Aorta (tissue), 5 donors: ENCODE data around the gene RANBP3. TPM values are rescaled to one million over a fixed set of nuclear protein-coding genes. Genes with fewer than 3 reads are reported as not detected.
"Not testable (repeated sequence)": the region's sequence is repeated elsewhere in the genome, so short reads cannot be mapped to it uniquely, and the experiment has no call there.

Source experiments
- ATAC-seq: fragments of 200-7000 bp; cut with Tn5 transposase; one replicate; pipeline ENCODE4 v1.9.1; 2022; ENCODE audit warnings: moderate library complexity; ENCODE audit not compliant: low FRiP score
- DNase-seq, 2 donors: peaks; one replicate each; pipeline ENCODE4 v3.0.0-alpha.2; 2020
- H3K27ac ChIP-seq, 2 donors: one replicate each; pipeline ENCODE4 v1.5.1; 2013; ENCODE audit warnings: low read length in 2 of 2, mild to moderate bottlenecking in 2 of 2, moderate library complexity in 2 of 2, control low read depth in 1 of 2, inconsistent platforms in 1 of 2, low read depth in 1 of 2
- H3K27me3 ChIP-seq, 2 donors: one replicate each; pipeline ENCODE4 v1.6.1; 2013; ENCODE audit warnings: control low read depth in 1 of 2, low read length in 1 of 2, mild to moderate bottlenecking in 1 of 2, moderate library complexity in 1 of 2; ENCODE audit not compliant: insufficient read depth in 2 of 2, control insufficient read depth in 1 of 2
- H3K36me3 ChIP-seq, 2 donors: one replicate each; pipeline ENCODE4 v1.6.1; 2013; ENCODE audit warnings: control low read depth in 1 of 2, low read length in 1 of 2, mild to moderate bottlenecking in 1 of 2; ENCODE audit not compliant: insufficient read depth in 2 of 2, control insufficient read depth in 1 of 2
- H3K4me1 ChIP-seq, 2 donors: one replicate each; pipeline ENCODE4 v1.6.1; 2013; ENCODE audit warnings: low read length in 2 of 2, control low read depth in 1 of 2, mild to moderate bottlenecking in 1 of 2, moderate library complexity in 1 of 2; ENCODE audit not compliant: insufficient read depth in 2 of 2, control insufficient read depth in 1 of 2
- H3K4me3 ChIP-seq, 2 donors: one replicate each; pipeline ENCODE4 v1.5.1; 2013; ENCODE audit warnings: low read length in 2 of 2, control low read depth in 1 of 2, mild to moderate bottlenecking in 1 of 2
- H3K9me3 ChIP-seq: one replicate; pipeline ENCODE4 v1.6.1; 2013; ENCODE audit warnings: mild to moderate bottlenecking, low read length; ENCODE audit not compliant: control insufficient read depth
- whole genome bisulfite sequencing, 2 donors: extraction: QIAGEN DNeasy Blood & Tissue Kit; methylation state at CpG; one replicate each; pipeline ENCODE4 v1.1.7; 2013; 5-methylcytosine and 5-hydroxymethylcytosine counted together
- intact Hi-C, 2 donors: fragments of 100-400 bp; cut with DNase I; formaldehyde crosslinking; loops; one replicate each; pipeline versions ENCODE4 v1.14.2 to v1.15.0; 2022
- polyA plus RNA-seq, 2 donors: library from polyadenylated mRNA; stranded (reverse); fragments of 200-250 nt; gene quantifications; one replicate each; pipeline ENCODE4 v1.2.3, GENCODE V29; 2013
- total RNA-seq, 2 donors: library from RNA; stranded (reverse); fragmentation: NEBNext Ultra II Directional; extraction: Animal tissue kit (Norgen Biotek cat#: 25700); gene quantifications; one replicate each; pipeline ENCODE4 v1.2.1, GENCODE V29; 2021
- donor health status: healthy with polysubstance abuse.
- donor health status: Bipolar disorder and iron deficiency.
- donor health status: DM: no; HTN: no; CAD: no.
- donor health status: DM: no; HTN: no; CAD: no.
- donor health status: DM: yes; HTN: yes; CAD: no.

Gene RANBP3
- total and polyA plus RNA-seq, 4 donors, result 19.5 to 63.2 (median 50.6) TPM

DNA sequence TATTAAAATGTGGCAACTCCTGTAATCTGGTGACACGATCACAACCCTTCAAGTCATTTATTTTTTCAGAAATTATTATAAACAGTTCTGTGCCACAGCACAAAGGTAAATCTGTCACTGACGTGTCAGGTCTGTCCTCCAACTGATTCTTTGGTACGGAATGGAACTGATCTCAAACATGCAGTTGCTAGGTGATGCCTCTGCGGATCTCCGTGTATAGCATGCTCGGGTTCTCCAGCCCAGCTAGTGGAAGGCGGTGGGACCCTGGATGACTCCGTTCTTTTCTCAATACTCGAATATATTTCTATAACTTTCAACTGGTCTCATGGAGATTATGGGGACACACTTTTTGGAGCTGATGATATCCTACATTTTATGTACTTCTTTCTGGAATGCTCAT lies 11.0 kb downstream of the RANBP3 start:
- intact Hi-C loops, result loop anchor here in 1 of 2 donors (5.0 kb wide), 1 partner anchor 55 kb away; no protein-coding TSS in a partner anchor
- Histone ChIP-seq H3K4me3 (no peak overlapping the region), H3K4me1 (no peaks in the 10 kb centered on the region), H3K36me3 (no peaks in the 10 kb centered on the region), H3K27ac (no peak overlapping the region), H3K27me3 (no peaks in the 10 kb centered on the region), H3K9me3 (no peaks in the 10 kb centered on the region)
- no peak for ATAC-seq
- DNase-seq, result no peak
- WGBS, 2 donors, result 73 to 76% methylated on average over 9 of the region's 9 CpGs

DNA sequence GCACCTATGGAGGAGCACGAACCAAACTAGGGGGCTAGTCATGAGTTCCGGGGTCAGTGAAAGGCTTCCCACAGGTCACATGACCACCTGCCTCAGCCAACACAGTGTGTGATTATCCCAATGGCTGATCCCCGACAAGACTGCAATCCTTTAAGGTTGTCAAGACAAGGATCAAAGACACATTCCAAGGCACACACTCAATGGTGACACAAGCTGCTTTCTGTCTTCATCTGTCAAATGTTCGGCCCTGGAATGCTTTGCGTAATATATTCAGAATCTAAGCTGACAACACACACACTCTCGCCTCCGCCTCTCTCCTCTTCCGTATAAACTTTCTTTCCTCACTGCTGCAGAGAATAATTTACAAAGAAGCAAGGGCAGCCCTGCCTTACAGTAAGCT lies 11.7 kb downstream of the RANBP3 start:
- 37 to 49% methylated on average over 8 of the region's 8 CpGs for WGBS, 2 donors
- H3K27ac ChIP-seq, result no peak overlapping the region
- intact Hi-C loops, result loop anchor here in 1 of 2 donors (5.0 kb wide), 1 partner anchor 56 kb away; no protein-coding TSS in a partner anchor
- no peaks in the 10 kb centered on the region for H3K4me1 ChIP-seq
- H3K36me3 ChIP-seq, result no peaks in the 10 kb centered on the region
- H3K4me3 ChIP-seq, result no peak overlapping the region
- no peaks in the 10 kb centered on the region for H3K9me3 ChIP-seq
- DNase-seq, result no peak
- no peaks in the 10 kb centered on the region for H3K27me3 ChIP-seq
- ATAC-seq, result no peak

DNA sequence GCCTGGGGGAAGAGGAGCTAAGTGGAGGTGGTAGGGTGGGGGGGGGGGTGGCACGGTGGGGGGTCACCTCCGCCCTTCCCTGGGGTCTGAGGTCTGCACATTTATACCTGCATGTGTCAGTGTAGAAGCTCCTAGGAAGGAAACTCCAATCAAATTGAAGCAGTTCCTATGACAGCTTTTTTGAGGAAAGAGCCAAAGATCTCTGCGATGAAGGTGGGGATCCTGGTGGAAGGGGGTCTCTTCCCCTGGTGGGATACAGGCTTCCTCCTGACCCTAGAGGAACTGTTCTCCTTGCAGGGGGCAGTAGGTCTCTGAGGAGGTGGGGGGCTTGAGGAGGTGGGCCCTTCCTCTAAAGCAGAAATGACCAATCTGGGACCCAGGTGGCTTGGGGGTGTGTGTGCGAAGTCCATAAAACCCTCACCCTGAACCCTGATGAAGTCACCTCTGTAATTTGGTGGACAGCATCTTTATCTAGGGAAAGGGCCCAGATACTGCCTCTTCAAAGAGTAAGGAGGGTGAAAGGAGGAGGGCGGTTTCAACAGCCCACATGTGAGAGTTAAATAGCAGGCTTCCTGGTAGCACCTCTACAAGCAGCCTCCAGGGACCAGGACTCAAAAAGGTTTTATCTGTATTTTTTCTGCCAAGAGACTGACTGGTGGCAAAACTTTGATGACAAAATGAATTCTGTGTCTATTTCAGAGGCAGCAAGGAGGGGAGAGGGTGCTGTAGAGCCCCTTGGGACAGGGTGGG lies 12.9 kb downstream of the RANBP3 start:
- Histone ChIP-seq H3K27me3 (no peaks in the 10 kb centered on the region), H3K4me3 (no peak overlapping the region), H3K4me1 (peaks cover 0 to 6% of the 10 kb centered on the region in 2 donors), H3K36me3 (no peaks in the 10 kb centered on the region), H3K27ac (no peak overlapping the region), H3K9me3 (no peaks in the 10 kb centered on the region)
- ATAC-seq (no peak), DNase-seq (no peak)
- 90 to 93% methylated on average over 4 to 5 of the region's 5 CpGs for WGBS, 2 donors
- intact Hi-C loops, result loop anchor here in 1 of 2 donors (5.0 kb wide), 1 partner anchor 57 kb away; no protein-coding TSS in a partner anchor

DNA sequence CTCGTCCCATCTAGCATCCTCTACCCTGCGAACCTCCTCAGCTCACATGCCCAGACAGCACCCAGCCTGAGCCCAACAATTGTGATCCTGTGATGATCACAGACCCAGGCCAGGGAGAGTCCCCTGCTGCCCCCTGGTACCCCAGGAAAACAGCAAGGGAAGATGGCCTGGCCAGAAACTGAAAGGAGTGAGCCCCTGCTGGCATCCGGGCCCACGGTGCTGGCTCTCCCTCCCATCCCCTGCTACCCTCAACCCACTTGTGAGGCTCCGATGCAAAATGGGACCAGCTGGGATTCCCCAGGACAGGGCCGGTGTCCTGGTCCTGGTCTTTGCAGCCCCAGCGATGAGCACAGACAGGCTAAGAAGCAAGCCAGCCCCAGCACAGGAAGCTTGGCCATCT lies 14.1 kb downstream of the RANBP3 start:
- H3K9me3 ChIP-seq, result no peaks in the 10 kb centered on the region
- intact Hi-C loops, result no loop called here
- ATAC-seq, result no peak
- H3K4me3 ChIP-seq, result no peak overlapping the region
- H3K4me1 ChIP-seq, result peaks cover 0 to 6% of the 10 kb centered on the region in 2 donors
- no peaks in the 10 kb centered on the region for H3K36me3 ChIP-seq
- no peak overlapping the region for H3K27ac ChIP-seq
- DNase-seq, result peak in 1 of 2 donors; percentile 33
- no peaks in the 10 kb centered on the region for H3K27me3 ChIP-seq
- WGBS, 2 donors, result 91 to 94% methylated on average over 7 of the region's 7 CpGs

DNA sequence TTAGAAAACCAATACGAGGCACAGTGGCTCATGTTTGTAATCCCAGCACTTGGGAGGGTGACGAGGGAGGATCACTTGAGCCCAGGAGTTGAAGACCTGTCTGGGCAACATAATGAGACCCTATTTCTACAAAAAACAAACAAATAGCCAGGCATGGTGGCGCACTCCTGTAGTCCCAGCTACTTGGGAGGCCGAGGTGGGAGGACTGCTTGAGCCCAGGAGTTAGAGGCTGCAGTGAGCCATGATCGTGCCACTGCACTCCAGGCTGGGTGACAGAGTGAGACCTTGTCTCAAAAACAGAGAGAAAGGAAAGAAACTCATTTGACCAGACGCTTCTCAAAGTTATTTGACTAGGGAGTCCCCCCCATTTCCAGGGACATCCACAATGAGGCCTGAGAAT lies 14.7 kb downstream of the RANBP3 start:
- H3K4me3 ChIP-seq, H3K27ac ChIP-seq, H3K27me3 ChIP-seq, H3K4me1 ChIP-seq, H3K36me3 ChIP-seq, intact Hi-C loops, ATAC-seq, H3K9me3 ChIP-seq: not testable (repeated sequence)
- DNase-seq, result peak in 1 of 2 donors; percentile 25
- 90 to 91% methylated on average over 6 of the region's 6 CpGs for WGBS, 2 donors

DNA sequence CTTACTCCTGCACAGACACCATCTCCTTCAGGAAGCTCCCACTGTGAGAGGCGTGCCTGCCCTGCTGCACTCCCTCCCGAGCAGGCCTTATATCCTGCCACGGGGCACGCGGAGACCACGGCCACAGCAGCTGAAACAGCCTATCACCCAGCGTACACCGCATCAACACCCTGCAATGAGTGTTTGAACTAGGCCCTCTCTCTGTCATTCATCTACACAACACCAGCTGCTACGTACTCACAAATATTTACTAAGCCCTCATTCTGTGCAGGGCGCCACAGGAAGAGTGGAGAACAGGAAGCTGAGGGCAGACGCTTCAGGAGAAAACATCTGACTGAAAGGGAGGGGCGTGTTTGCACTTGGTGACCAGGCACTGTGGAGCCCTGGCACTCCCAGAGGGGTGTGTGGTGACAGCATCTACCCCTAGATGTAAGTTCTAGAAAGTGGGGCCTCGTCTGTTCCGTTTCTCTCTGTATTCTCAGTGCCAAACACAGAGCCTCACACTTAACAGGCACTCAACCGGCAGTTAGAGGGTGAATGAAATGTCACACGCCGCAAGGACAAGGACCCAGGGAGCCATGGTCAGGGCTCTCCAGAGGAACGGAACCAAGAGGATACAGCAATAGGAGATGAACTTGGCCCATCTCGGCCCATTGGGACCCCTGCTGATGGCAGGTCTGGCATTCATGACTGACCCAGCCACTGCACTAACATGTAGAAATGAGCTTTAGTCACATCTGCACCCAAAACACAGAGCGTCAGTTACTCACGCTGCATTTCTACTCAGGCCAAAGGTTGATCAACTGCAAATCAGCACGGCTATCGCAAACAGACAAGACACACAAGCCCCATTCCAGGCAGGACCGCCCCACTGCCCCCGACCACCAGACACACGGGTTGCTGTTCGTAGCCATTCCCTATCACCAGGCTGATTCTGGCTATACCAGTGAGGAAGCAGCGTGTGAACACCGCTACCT lies 15.7 kb downstream of the RANBP3 start:
- ATAC-seq (peak; percentile 54), DNase-seq (peak in 1 of 2 donors; percentile 72)
- Histone ChIP-seq H3K27me3 (no peaks in the 10 kb centered on the region), H3K9me3 (no peaks in the 10 kb centered on the region), H3K4me1 (peaks cover 0 to 6% of the 10 kb centered on the region in 2 donors), H3K27ac (no peak overlapping the region), H3K4me3 (no peak overlapping the region), H3K36me3 (no peaks in the 10 kb centered on the region)
- 69 to 73% methylated on average over 29 of the region's 29 CpGs for WGBS, 2 donors
- intact Hi-C loops, result no loop called here

DNA sequence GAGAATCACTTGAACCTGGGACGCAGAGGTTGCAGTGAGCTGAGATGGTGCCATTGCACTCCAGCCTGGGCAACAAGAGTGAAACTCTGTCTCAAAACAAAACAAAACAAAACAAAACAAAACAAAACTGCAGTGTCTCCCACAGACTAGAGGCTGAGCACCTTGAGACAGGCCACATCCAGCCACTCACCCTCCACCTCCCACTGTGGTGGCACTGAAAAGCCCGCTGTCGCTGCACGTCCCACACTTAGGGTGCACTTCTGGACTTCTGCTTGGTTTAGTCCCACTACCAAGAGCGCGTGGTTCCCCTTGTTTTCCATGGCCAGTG lies 16.3 kb downstream of the RANBP3 start:
- H3K27ac ChIP-seq, result not testable (repeated sequence)

DNA sequence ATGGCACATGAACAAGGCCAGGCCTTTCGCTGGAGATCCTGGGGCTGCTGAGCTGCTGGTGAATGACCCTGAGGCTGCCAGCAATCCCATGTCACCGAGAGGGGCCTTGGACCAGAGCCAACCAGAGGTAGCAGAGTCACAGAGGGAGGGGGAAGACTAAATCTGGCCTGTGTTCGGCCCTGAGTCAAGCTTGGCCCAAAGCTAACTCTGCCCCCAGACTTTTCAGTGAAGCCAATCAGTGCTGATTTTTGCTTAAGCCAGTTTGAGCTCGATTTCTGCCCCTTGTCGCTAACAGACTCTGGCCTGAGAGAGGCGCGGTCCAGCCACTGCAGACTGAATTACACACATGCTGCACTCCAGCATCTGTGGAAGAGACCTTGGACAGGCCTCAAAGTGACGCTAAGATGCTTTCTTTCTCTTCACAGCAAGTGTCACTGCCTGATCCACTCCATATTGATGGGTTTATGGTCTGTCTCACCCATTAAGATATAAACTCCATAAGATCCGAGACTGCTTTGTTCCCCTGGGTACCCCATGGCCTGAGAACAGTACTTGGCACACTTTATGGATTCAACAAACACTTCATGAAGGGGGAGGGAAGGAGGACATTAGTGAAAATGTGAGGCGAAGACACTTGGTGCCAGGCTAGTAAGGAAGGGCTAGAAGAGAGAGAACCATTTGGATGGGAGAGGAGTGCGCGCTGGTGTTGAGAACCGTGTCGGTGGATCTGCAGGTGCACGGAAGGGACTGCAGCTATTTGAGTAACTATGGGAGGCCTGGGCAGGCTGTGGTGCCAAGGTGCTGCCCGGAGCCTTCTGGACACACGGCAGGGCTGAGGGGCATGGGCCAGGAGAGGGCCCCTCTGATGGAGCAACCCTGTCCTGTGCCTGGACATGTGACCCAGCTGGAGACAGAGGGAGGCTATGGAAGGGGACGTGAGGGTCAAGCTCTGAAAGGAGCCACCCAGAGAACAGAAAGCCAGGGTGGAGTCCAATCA lies 17.6 kb downstream of the RANBP3 start:
- no peak for ATAC-seq
- WGBS, 2 donors, result 31 to 34% methylated on average over 17 to 18 of the region's 18 CpGs
- Histone ChIP-seq H3K27me3 (no peaks in the 10 kb centered on the region), H3K27ac (no peak overlapping the region), H3K36me3 (no peaks in the 10 kb centered on the region), H3K4me3 (no peak overlapping the region), H3K9me3 (no peaks in the 10 kb centered on the region), H3K4me1 (peaks cover 0 to 6% of the 10 kb centered on the region in 2 donors)
- peak in 1 of 2 donors; percentile 58 for DNase-seq
- intact Hi-C loops, result no loop called here

More for the DNA sequence above, 16.3 kb downstream of the RANBP3 start:
- DNase-seq, H3K27me3 ChIP-seq, intact Hi-C loops, ATAC-seq, H3K36me3 ChIP-seq, H3K9me3 ChIP-seq, H3K4me3 ChIP-seq, H3K4me1 ChIP-seq: not testable (repeated sequence)
- 87 to 92% methylated on average over 5 to 6 of the region's 6 CpGs for WGBS, 2 donors
